ENCODE data around the gene GATA3. TPM values are rescaled to one million over a fixed set of nuclear protein-coding genes. Genes with fewer than 3 reads are reported as not detected.
A peak's percentile ranks its signal among the peaks of the same experiment; 100 is the strongest.

Gene GATA3
- total RNA-seq (ENCODE audit: low replicate concordance) = 0.09 TPM in 1 of 2 replicates, not detected in the other

GRCh38 chr10:8054494-8055407 lies at the start of gene GATA3:
Gene GATA3, plus strand, starts transcription at chr10:8054688. Its CDS starts 968 bp downstream, at chr10:8055656.
- H3F3A ChIP-seq (ENCODE audit: low read depth) = peaks cover 60% of the 10 kb centered on the region
- peak within 1 kb of the TSS; percentile 88 for H3K4me3 Mint-ChIP-seq
- H4K20me1 ChIP-seq (ENCODE audit: low read depth) = peaks cover 93% of the 10 kb centered on the region
- H3K9me3 Mint-ChIP-seq = no peaks in the 10 kb centered on the region
- H3K4me1 ChIP-seq = peaks cover 53% of the 10 kb centered on the region
- H3K36me3 ChIP-seq = no peaks in the 10 kb centered on the region
- no peak within 1 kb of the TSS for H3K9ac ChIP-seq
- H3K27me3 Mint-ChIP-seq (ENCODE audit: insufficient read depth, low read depth) = peaks cover 71% of the 10 kb centered on the region
- H2AFZ ChIP-seq (replicated peaks) = no peak within 1 kb of the TSS
- no peaks in the 10 kb centered on the region for H3K79me2 ChIP-seq (ENCODE audit: low read depth)
- peak within 1 kb of the TSS; percentile 80 for H3K4me2 ChIP-seq
- peaks cover 100% of the 10 kb centered on the region for H3K27me3 ChIP-seq
- no peaks in the 10 kb centered on the region for H3K9me3 ChIP-seq (ENCODE audit: low read depth)
- TF ChIP-seq, protein P1, sequence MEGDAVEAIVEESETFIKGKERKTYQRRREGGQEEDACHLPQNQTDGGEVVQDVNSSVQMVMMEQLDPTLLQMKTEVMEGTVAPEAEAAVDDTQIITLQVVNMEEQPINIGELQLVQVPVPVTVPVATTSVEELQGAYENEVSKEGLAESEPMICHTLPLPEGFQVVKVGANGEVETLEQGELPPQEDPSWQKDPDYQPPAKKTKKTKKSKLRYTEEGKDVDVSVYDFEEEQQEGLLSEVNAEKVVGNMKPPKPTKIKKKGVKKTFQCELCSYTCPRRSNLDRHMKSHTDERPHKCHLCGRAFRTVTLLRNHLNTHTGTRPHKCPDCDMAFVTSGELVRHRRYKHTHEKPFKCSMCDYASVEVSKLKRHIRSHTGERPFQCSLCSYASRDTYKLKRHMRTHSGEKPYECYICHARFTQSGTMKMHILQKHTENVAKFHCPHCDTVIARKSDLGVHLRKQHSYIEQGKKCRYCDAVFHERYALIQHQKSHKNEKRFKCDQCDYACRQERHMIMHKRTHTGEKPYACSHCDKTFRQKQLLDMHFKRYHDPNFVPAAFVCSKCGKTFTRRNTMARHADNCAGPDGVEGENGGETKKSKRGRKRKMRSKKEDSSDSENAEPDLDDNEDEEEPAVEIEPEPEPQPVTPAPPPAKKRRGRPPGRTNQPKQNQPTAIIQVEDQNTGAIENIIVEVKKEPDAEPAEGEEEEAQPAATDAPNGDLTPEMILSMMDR (IDR thresholded peaks at IDR 0.05) = no peak
- TF ChIP-seq EZH2 (IDR thresholded peaks at IDR 0.05) (no peak), EZH2phosphoT487 (IDR thresholded peaks at IDR 0.05) (no peak)
- H3K36me3 Mint-ChIP-seq = no peaks in the 10 kb centered on the region
- no peak within 1 kb of the TSS for H3K27ac ChIP-seq
- H3K4me1 Mint-ChIP-seq = peaks cover 36% of the 10 kb centered on the region
- peak within 1 kb of the TSS; percentile 48 for H3K4me3 ChIP-seq
- H3K27ac Mint-ChIP-seq = no peak within 1 kb of the TSS
- DNase-seq (ENCODE audit: low spot score) = peak; percentile 84

GRCh38 chr10:8006274-8006999 lies 48.1 kb upstream of the GATA3 start:
- Mint-ChIP-seq H3K36me3 (peaks cover 7% of the 10 kb centered on the region), H3K9me3 (peaks cover 11% of the 10 kb centered on the region), H3K27ac (no peak overlapping the region), H3K27me3 (ENCODE audit: insufficient read depth, low read depth) (no peaks in the 10 kb centered on the region), H3K4me3 (no peak overlapping the region), H3K4me1 (no peaks in the 10 kb centered on the region)
- Histone ChIP-seq H3K27me3 (no peaks in the 10 kb centered on the region), H3K9me3 (ENCODE audit: low read depth) (no peaks in the 10 kb centered on the region), H4K20me1 (ENCODE audit: low read depth) (no peaks in the 10 kb centered on the region), H3K4me1 (no peaks in the 10 kb centered on the region), H3F3A (ENCODE audit: low read depth) (no peaks in the 10 kb centered on the region), H3K4me2 (no peak overlapping the region), H3K27ac (no peak overlapping the region), H3K4me3 (no peak overlapping the region), H3K36me3 (peaks cover 3% of the 10 kb centered on the region), H3K79me2 (ENCODE audit: low read depth) (no peaks in the 10 kb centered on the region), H2AFZ (replicated peaks) (no peak overlapping the region), H3K9ac (no peak overlapping the region)
- TF ChIP-seq, protein P1 (IDR thresholded peaks at IDR 0.05) = no peak
- TF ChIP-seq EZH2 (IDR thresholded peaks at IDR 0.05) (no peak), EZH2phosphoT487 (IDR thresholded peaks at IDR 0.05) (no peak)
- DNase-seq (ENCODE audit: low spot score) = no peak

GRCh38 chr10:8009031-8009430 lies 45.5 kb upstream of the GATA3 start:
- H3K27ac ChIP-seq = no peak overlapping the region
- H3K9me3 Mint-ChIP-seq = peaks cover 11% of the 10 kb centered on the region

More at GRCh38 chr10:8009031-8009430, 45.5 kb upstream of the GATA3 start:
- Histone ChIP-seq H3K9me3 (ENCODE audit: low read depth) (no peaks in the 10 kb centered on the region), H3K36me3 (peaks cover 3% of the 10 kb centered on the region), H3K4me3 (no peak overlapping the region), H3K4me1 (no peaks in the 10 kb centered on the region), H3F3A (ENCODE audit: low read depth) (no peaks in the 10 kb centered on the region), H3K9ac (no peak overlapping the region), H2AFZ (replicated peaks) (no peak overlapping the region), H3K4me2 (no peak overlapping the region), H4K20me1 (ENCODE audit: low read depth) (no peaks in the 10 kb centered on the region), H3K79me2 (ENCODE audit: low read depth) (no peaks in the 10 kb centered on the region), H3K27me3 (no peaks in the 10 kb centered on the region)
- Mint-ChIP-seq H3K36me3 (peaks cover 9% of the 10 kb centered on the region), H3K27me3 (ENCODE audit: insufficient read depth, low read depth) (no peaks in the 10 kb centered on the region), H3K4me1 (no peaks in the 10 kb centered on the region), H3K4me3 (no peak overlapping the region), H3K27ac (no peak overlapping the region)
- DNase-seq (ENCODE audit: low spot score) = no peak
- TF ChIP-seq, protein P1 (IDR thresholded peaks at IDR 0.05) = no peak
- TF ChIP-seq EZH2phosphoT487 (IDR thresholded peaks at IDR 0.05) = no peak
- TF ChIP-seq EZH2 (IDR thresholded peaks at IDR 0.05) = no peak

Data from neural progenitor cell (in vitro differentiated cells).